ENCODE results near the gene PRCC. TPM values are rescaled to one million over a fixed set of nuclear protein-coding genes. Genes with fewer than 3 reads are reported as not detected.

The PRCC gene
- total and polyA plus RNA-seq, 2 of the 8 experiments (the other 6 are each of a cell fraction or from before 2014, with no cell fraction given): 95.2 to 115 TPM

GRCh38 chr1:156808186-156809030 lies 41.1 kb downstream of the PRCC start (continued):
- TF ChIP-seq CHD7 (IDR thresholded peaks at IDR 0.05; ENCODE audit: insufficient replicate concordance, low read length) (no peak), MAFK (IDR thresholded peaks at IDR 0.05; ENCODE audit: low read depth, low read length) (no peak), EGR1 (IDR thresholded peaks at IDR 0.05; ENCODE audit: borderline replicate concordance, low read depth, low read length) (no peak), CHD2 (IDR thresholded peaks at IDR 0.05; ENCODE audit: low read length) (no peak), RXRA (IDR thresholded peaks at IDR 0.05; ENCODE audit: insufficient read depth, low read depth, low read length) (no peak), RBBP5 (IDR thresholded peaks at IDR 0.05; ENCODE audit: borderline replicate concordance, low read depth, low read length) (no peak), BACH1 (IDR thresholded peaks at IDR 0.05; ENCODE audit: low read length) (no peak)
